ENCODE results near the gene CCDC87. TPM values are rescaled to one million over a fixed set of nuclear protein-coding genes. Genes with fewer than 3 reads are reported as not detected.
A peak's percentile ranks its signal among the peaks of the same experiment; 100 is the strongest.
"Not testable (repeated sequence)": the region's sequence is repeated elsewhere in the genome, so short reads cannot be mapped to it uniquely, and the experiment has no call there.

The CCDC87 gene
- total RNA-seq, 4 donors from 2014 or later: 0.11 to 0.42 (median 0.25) TPM

DNA sequence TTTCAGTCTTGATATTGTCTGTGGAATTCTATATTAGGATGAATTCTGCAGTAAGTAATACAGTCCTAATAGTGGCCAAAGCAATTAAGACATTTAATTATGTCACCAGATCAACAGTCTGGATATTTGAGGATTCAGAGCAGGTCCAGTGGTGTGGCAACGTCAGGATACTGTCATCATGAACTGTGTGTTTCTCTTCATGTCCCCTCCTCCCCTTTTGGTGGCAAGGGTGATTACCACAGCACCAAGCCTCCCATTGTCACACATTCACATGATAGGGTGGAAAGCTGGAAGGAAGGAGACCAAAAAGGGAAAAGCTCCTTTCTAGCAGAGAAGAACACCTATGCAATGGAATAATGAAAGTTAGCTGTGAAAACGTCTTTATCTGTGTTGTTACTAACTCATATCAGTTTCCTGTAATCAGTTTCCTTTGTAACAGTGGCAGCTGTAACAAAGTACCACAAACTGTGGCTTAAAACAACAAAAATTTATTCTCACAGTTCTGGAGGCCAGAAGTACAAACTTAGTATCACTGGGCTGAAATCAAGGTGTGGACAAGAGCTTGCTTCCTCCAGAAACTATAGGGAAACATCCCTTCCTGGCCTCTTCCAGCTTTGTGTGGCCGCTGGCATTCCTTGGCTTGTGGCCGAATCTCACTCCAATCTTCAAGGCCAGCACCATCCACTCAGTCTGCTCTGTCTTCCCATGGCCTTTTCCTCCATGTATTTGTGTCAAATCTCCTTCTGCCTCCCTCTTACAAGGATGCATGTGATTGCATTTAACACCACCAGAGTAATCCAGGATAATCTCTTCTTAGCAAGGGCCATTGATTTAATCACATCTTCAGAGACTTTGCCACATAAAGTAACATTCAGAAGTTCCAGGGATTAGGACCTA lies 17.1 kb upstream of the CCDC87 start:
- no peak for TF ChIP-seq POLR2A (IDR thresholded peaks at IDR 0.05)
- TF ChIP-seq, protein P1, sequence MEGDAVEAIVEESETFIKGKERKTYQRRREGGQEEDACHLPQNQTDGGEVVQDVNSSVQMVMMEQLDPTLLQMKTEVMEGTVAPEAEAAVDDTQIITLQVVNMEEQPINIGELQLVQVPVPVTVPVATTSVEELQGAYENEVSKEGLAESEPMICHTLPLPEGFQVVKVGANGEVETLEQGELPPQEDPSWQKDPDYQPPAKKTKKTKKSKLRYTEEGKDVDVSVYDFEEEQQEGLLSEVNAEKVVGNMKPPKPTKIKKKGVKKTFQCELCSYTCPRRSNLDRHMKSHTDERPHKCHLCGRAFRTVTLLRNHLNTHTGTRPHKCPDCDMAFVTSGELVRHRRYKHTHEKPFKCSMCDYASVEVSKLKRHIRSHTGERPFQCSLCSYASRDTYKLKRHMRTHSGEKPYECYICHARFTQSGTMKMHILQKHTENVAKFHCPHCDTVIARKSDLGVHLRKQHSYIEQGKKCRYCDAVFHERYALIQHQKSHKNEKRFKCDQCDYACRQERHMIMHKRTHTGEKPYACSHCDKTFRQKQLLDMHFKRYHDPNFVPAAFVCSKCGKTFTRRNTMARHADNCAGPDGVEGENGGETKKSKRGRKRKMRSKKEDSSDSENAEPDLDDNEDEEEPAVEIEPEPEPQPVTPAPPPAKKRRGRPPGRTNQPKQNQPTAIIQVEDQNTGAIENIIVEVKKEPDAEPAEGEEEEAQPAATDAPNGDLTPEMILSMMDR (IDR thresholded peaks at IDR 0.05): no peak
- intact Hi-C loops (cut with DNase I; ENCODE audit: low total_unique reads): no loop called here
- WGBS, 2 donors: 79 to 81% methylated on average over 4 of the region's 4 CpGs

GRCh38 chr11:66607126-66607834 lies 14.4 kb upstream of the CCDC87 start:
- no peak for TF ChIP-seq POLR2A (IDR thresholded peaks at IDR 0.05)
- TF ChIP-seq, protein P1 (IDR thresholded peaks at IDR 0.05): no peak
- intact Hi-C loops (cut with DNase I; ENCODE audit: low total_unique reads): no loop called here
- WGBS, 2 donors: 18 to 20% methylated on average over 8 of the region's 8 CpGs
- H3K4me3 ChIP-seq (ENCODE audit: low read depth, poor library complexity, severe bottlenecking): no peak overlapping the region
- peak; percentile 53 to 89 for DNase-seq (ENCODE audit: low spot score in 2 of 2)

More for the DNA sequence above, 17.1 kb upstream of the CCDC87 start:
- DNase-seq (ENCODE audit: low spot score in 2 of 2): no peak
- no peak overlapping the region for H3K4me3 ChIP-seq (ENCODE audit: low read depth, poor library complexity, severe bottlenecking)

DNA sequence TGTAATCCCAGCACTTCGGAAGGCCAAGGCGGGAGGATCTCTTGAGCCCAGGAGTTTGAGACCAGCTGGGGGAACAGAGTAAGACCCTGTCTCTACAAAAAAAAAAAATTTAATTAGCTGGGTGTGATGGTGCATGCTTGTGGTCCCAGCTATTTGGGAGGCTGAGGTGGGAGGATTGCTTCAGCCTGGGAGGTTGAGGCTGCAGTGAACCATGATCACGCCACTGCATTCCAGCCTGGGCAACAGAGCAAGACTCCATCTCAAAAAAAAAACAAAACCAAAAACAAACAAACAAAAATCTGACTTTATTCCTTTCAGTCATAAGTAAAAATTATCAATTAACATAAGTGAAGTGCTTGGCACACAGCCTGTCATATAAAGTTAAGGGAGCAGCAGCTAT lies 13.7 kb upstream of the CCDC87 start:
- intact Hi-C loops (cut with DNase I; ENCODE audit: low total_unique reads); DNase-seq (ENCODE audit: low spot score in 2 of 2); H3K4me3 ChIP-seq (ENCODE audit: low read depth, poor library complexity, severe bottlenecking): not testable (repeated sequence)
- 90 to 91% methylated on average over 3 of the region's 3 CpGs for WGBS, 2 donors

GRCh38 chr11:66604155-66604554 lies 11.3 kb upstream of the CCDC87 start:
- DNase-seq (ENCODE audit: low spot score in 2 of 2): no peak
- no peak for TF ChIP-seq POLR2A (IDR thresholded peaks at IDR 0.05)
- TF ChIP-seq, protein P1 (IDR thresholded peaks at IDR 0.05): no peak
- no peak overlapping the region for H3K4me3 ChIP-seq (ENCODE audit: low read depth, poor library complexity, severe bottlenecking)
- WGBS, 2 donors: 86 to 89% methylated on average over 5 of the region's 5 CpGs
- intact Hi-C loops (cut with DNase I; ENCODE audit: low total_unique reads): no loop called here

DNA sequence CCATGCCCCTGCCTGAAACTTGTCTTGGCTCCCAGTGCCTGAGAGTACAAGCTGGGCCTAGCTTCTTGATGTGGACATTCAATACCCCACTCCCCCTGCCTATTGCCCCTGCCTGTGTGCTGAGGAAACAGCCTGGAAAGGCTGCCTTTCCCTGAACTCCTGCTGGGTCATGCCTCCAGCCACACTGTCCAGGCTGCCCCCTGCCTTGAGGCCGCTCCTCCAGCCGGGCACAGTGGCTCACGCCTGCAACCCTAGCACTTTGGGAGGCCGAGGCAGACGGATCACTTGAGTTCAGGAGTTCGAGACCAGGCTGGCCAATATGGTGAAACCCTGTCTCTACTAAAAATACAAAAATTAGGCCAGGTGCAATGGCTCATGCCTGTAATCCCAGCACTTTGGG lies 10.2 kb upstream of the CCDC87 start:
- H3K4me3 ChIP-seq (ENCODE audit: low read depth, poor library complexity, severe bottlenecking): no peak overlapping the region
- 88 to 96% methylated on average over 6 of the region's 6 CpGs for WGBS, 2 donors
- intact Hi-C loops (cut with DNase I; ENCODE audit: low total_unique reads): no loop called here
- DNase-seq (ENCODE audit: low spot score in 2 of 2): no peak
- TF ChIP-seq POLR2A (IDR thresholded peaks at IDR 0.05): no peak
- TF ChIP-seq, protein P1 (IDR thresholded peaks at IDR 0.05): no peak

DNA sequence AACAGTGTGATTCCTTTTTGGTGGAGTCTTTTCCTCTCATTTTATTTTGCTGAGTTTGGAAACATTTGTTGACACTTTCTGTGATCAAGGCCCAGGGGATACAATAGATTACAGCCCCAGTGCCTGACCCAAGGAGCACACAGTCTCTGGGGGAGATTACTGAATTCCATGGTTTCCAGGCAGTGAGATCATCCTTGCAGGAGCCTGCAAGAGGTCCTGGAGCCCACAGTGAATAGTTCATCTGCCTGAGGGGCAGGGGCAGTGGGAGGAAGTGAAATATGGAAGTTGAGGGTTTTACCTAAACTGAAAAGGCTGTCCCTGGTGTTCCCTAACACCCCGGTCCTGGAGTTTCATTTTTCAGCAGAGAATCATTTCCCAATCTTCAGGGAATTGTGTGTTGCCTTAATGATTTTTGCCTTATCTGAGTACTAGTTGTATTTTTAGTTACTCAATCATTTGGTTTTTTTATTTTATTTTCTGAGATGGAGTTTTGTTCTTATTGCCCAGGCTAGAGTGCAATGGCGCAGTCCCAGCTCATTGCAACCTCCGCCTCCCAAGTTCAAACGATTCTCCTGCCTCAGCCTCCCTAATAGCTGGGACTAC lies 7.9 kb upstream of the CCDC87 start:
- intact Hi-C loops (cut with DNase I; ENCODE audit: low total_unique reads): no loop called here
- 89 to 95% methylated on average over 4 of the region's 4 CpGs for WGBS, 2 donors
- TF ChIP-seq, protein P1 (IDR thresholded peaks at IDR 0.05): no peak
- no peak for TF ChIP-seq POLR2A (IDR thresholded peaks at IDR 0.05)
- DNase-seq (ENCODE audit: low spot score in 2 of 2): no peak
- no peak overlapping the region for H3K4me3 ChIP-seq (ENCODE audit: low read depth, poor library complexity, severe bottlenecking)

Measured in lower leg skin (tissue), 4 donors.